Measurements from ENCODE around the gene PALLD.
A peak's percentile ranks its signal among the peaks of the same experiment; 100 is the strongest.

The PALLD gene

DNA sequence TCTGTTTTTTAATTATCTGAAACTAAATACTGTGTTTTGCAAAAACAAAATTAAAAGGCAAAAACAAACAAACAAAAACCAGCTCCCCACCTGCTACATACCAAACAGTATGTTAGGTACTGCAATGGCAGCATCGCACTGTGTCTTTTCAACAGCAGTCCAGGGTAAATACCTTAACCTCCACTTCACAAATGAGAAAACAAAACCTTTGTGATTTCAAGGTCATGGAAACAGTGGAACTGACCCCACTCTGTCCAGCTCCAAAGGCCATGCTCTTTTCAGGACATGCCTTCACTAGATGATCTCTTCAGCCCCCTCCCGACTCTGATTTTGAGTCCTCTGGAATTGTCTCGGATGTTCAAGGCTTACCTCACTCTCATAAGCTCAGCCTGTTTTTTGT, 329.8 kb downstream of the PALLD start:
- no peak for DNase-seq (ENCODE audit: low read depth in 2 of 2)

DNA sequence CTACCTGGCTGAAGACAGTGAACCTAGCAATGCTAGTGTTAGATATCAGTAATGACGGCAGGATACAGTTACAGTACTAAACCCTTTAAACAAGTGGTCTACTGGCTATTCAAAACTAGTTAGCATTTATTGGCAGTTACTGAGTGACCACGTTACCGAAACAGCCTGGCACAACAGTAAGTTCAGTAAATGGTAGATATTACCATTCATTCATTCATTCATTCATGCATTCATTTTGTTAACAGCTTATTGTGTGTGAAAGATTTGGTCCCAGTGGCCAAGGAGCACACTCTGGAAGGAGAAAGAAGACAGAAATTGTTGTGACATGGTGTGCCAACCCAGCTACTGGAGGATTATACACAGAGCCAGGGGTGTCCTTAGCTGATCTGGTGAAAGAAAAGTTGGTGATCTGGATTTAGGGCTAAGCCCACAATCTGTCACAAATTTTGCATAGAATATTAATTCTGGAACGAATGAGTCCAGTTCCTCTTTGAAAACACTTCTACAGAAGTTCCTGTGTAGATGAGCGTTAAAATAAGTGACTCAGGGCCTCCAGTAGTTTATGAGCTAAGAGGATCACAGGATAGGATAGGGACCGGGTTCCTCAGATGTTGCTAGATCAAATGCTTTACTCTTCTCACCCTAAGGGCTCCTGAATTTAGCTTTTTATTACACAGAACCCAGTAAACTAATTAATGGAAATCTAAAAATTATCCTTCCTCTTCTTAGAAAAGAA, 334.1 kb downstream of the PALLD start:
- DNase-seq (ENCODE audit: low read depth in 2 of 2) = no peak

DNA sequence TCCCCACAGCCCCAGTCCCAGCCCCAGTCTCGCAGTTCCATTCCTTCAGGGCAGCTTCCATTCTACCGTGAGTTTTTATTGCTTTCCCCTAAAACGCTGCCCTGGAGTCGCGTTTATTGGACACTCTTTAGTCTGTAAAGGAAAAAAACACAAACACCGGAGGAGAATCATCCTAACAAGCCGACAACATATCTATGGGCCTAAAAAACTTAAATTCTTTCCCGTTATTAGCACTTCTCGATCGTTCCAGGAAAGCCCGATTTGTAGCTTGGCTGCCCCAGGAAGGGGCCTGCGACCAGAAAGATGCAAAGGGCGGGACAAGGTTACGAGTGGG, 334.7 kb downstream of the PALLD start:
- DNase-seq (ENCODE audit: low read depth in 2 of 2) = no peak

DNA sequence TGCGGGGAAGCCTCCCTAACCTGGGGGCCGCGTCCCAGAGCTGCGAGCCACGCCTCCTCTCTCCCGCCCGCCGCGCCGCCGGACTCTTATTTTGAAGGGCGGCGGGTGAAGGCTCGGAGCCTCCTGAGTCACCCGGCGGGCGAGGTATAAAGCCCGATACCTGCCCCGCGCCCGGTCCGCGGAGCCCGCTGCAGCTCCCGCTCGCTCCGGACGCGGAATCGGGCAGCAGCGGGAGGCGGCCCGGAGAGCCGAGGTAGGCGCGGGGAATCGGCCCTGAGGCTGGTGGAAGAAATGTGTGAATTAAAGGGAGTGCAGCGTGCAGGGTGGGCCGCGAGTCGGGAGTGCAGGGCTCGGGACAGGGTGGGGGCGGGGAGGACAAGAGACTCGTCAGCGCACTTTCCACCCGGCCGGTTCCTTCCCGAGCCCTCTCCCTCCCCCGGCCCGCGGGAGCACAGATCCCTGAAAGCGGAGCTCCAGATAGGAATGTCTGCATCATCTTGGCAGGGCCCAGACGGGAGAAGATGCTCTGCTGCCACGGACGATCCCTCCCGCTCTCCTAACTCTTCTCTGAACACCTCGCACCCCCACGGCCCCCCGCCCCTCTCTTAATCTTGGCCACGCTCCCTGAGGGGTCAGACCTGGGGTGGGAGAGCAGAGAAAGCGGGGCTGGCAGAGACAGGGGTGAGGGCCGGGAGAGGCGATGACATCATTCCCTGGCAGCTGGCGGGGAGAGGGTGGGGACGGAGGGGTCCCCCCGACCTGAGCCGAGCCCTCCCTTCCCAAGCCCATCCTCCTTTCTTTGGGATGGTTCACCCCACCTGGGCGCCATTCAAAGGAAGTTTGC, 335.3 kb downstream of the PALLD start:
- DNase-seq (ENCODE audit: low read depth in 2 of 2) = peak; percentile 6 to 16

DNA sequence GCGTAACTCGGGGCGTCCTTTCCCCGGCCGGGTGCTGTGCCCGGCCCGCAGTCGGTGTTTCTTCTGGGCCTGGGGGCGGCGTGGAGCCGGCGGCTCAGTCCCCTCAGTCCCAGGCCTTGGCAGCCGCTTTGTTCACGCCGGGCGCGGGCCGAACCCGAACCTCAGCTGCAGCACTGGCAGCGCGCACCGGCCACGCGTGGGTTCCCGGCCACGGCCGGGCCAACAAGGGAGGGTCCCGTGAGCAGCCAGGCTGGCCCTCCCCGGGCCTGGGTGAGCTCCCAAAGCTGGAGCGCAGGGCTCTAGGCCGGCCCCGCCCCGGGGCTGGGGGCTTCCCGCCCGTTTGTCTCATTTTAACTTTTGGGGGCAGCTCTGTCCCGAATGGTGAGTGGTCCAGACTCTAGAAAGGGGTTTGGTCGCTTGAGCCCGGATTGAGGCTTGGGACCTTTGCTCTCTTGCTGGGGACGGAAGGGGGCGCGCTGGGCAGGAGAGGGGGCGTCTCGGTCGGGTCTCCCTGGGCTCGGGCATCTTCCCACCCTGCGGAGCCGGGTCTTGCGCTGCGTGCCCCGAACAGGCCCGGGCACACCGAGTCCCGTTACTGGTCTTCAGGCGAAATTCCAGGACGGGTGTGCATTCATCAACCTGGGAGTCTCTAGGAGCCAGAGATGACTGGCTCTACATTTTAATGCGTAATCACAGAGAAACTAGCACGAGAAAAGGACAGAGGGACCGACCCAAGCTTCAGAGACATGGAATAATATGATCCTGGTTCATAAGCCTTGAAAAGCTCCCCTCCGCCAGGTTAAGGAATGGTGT, 336.1 kb downstream of the PALLD start:
- no peak for DNase-seq (ENCODE audit: low read depth in 2 of 2)

DNA sequence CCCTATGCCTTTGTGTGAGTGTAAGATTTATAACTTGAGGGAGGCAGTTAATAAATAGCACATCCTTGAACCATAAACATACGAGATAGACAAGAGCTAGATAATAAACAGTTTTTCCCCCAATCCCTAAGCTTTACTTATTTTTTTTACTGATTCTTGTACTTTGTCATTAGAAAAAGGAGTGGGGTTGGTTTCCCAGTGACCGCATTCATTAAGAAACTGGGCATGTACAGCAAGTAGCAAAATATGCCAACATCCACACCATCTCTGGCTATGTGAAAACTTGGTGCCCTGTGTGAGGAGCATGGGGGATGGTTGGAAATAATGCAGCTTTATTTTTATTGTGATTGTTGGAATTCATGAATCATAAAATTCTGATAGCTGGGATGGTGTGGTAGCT, 337.0 kb downstream of the PALLD start:
- DNase-seq (ENCODE audit: low read depth in 2 of 2) = no peak

DNA sequence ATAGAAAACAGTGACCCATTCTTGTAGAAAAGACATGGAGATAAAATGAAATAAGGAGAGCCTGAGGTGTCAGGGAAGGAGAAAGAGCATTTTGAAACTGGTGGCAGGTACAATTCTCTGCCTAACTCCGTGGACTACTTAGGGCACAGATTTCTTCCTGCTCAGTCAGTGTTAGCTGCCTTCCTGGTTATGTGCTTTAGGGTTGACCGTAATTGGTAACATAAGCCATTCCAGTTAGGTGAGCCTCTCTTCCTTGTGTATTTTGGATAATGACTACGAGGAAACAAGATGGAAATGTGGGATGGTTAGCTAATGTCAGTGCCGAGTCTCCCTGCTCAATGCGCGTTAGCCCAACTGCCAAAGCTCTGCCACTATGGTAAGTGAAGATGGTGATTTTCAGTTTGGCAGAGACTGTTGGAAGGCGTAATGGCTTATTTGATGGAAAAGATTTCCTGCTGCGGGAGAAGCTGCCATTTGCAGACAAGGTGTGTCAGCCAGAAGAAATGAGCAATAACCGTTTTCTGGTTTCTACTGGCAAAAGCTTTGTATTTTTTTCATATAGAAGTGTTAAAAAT, 339.1 kb downstream of the PALLD start:
- DNase-seq (ENCODE audit: low read depth in 2 of 2) = no peak

DNA sequence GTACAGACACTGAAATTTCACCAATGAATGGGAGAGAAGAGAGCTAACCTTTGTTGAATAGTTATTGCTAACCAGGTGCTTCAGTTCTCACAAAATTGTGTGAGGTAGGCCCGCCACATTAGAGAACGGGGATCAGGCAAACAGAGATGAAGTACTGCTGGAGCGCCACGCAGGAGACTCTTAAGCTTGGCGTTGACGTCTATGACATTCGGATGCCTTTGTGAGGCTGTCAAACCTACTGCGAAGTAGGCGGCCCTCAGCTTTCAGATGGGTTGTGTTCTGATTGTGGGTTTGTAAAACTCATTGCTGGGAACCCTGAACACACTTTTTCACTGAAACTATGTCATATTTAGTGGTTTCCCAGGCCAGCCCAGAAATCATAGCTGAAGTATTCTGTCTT, 339.6 kb downstream of the PALLD start:
- DNase-seq (ENCODE audit: low read depth in 2 of 2) = no peak

DNA sequence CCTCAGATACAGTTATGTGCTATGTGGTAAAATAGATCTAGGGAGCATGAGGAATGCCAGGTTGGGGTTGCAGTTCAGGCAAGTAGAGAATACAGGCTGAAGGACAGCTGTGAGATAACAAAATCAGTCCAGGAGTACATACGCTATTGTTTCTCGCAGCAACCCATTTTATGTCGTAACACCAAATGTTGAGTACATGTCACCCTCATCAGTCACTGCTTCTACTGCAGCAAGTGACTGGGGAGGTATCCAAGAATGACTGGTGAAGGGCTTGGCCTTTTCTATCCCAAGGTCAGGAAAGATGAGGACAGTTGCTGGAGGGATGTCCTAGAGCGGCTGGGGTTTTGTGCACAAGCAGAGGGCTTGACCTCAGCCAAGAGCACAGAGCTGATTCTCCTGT, 341.1 kb downstream of the PALLD start:
- no peak for DNase-seq (ENCODE audit: low read depth in 2 of 2)

DNA sequence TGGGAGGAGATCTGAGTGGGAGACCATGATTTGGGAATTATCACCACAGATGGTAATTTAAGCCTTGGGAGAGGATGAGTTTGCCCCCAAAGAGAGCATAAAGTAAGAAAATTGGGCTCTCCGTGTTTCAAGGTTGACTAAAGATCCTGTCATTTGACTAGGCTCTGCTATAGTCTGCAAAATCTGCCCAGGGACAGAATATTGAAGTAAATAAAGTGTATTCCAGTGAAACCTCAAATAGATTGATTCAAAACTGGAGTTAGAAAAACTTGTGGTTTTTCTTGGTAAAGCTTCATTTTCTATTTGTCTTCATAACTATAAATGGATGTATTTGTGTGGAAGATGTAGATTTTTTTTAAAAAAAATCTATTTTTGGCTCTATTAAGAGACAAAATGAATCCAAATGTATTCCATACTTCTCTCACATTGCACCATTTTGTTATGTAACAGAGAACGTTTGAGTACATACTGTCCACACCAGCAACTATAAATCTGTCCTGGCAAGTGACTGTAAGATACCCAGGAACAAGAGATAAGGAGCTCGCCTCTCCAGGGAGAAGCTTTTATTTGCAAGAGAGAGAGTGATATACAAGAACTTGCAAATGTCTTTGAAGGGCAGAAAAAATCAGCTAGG, 343.0 kb downstream of the PALLD start:
- DNase-seq (ENCODE audit: low read depth in 2 of 2) = no peak

DNA sequence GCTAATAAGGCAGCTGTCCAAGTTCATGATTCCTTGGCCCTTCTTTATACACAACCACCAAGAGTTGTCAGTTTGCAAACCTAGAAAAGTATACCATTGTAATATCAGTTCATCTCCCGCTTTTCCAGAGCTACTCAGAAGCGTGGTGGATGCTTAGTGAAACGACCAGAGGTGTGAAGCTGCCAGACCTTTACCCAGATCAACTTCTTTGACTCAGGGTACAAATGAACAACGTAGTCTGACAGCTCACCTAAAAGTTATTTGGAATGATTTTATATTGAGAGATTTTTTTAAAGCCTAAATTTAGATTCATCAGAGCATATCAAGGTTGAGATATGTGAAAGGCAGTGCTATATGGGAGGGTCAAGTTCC, 343.5 kb downstream of the PALLD start:
- no peak for DNase-seq (ENCODE audit: low read depth in 2 of 2)

DNA sequence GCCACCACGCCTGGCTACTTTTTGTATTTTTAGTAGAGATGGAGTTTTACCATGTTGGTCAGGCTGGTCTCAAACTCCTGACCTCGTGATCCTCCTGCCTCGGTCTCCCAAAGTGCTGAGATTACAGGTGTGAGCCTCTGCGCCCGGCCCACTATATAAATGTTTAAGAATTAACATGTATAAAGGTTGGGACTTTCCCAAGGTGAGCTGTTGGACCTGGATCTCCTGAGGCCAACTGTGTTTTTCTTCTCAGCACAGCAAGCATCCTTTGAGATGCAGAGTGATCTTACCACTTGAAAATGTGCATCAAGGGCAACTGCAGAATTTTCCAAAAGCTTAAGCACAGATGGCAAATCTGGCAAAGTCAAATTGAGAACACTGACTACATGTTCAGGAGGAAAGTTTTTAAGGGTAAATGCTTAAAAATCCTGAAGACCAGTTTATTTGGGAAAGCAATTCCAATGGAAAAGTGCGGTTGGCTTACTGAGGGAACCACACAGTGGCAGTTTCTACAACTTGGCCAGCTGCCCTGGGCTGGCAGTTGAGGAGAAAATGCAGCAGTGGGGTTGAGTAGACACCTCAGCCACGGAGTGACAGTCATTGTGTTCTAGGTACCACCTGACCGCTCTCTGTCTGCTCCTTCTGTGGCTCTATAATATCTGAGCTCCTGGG, 344.3 kb downstream of the PALLD start:
- DNase-seq (ENCODE audit: low read depth in 2 of 2) = no peak

DNA sequence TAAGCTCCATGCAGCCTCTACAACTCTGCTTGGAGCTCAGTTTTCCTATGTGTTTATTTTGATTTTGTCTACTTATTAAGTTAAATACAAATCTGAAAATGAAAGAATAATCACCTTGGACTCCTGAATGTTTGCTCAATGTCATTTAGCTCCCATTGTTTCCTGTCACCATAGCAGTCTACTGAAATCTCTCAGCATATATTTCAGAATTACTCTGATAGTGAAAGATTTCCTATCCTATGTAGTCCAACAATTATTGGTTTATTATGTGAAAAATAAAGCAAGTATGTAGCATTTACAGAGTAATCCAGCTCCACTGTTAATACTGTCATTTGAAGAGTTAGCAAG, 344.8 kb downstream of the PALLD start:
- no peak for DNase-seq (ENCODE audit: low read depth in 2 of 2)

DNA sequence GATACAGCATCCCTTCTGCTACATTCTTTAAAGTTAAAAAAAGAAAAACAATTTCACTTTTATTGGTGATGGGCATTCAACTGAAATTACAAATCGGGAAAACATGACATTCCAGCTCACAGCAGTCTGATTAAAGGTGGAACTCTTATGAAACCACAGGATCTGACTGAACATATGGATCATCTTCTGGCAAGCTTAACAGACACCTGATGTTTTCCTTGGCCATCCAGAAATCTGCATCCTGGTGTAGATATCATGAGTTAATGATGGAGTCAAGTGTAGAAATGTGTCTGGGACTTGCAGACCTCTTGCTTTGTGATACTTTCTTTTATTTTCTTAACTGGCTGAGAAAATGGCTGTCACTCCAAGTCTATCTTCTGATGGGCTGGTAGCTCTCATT, 345.3 kb downstream of the PALLD start:
- no peak for DNase-seq (ENCODE audit: low read depth in 2 of 2)

DNA sequence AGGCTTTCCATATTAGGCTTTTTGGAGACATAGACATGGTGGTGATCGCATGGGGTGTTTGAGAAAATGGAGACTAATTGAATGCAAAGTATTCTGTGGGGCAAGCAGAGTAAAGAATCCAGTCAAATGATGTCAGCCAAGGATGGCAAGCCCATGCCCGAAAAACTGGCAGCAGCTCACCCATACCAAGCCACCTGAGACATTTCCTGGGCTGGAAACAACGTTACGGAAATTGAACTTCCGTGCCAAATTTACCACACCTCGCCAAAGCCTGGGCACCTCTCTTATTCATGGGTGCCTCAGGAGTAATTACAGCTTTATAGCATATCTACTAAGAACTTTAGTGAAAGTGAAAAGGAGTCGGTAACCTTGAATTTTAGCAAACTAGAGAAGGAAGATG, 346.8 kb downstream of the PALLD start:
- no peak for DNase-seq (ENCODE audit: low read depth in 2 of 2)

DNA sequence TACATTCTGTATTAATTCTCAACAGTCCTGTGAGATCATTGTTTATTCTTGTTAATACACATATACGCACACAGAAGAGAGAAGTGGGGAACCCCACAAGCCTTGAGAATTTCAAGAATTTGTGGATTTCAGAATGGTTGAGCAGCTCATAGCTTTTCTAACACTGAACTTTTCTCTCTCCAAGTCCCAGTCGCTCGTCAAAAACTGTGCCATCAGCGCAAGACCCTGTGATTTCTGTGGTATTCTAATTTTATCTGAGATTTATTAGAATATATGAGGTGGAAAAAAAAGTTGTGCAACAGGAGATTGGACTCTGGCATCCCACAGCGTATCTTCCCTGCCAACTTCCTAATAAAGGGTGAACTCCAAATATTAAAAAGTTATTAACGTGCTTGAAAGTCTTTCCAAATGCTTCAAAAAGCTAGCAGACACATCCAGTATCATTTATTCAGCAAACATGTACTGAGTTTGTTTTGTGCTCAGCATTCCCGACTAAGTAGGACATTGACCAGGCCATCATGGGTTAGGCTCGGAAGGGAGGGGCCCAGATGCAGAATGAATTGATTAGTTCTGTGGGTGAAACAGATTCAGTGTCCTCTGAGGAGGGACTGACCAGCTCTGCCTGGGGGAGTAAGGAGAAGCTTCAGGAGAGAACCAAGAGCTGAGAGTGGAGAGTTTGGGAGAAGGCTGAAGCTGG, 347.6 kb downstream of the PALLD start:
- no peak for DNase-seq (ENCODE audit: low read depth in 2 of 2)

DNA sequence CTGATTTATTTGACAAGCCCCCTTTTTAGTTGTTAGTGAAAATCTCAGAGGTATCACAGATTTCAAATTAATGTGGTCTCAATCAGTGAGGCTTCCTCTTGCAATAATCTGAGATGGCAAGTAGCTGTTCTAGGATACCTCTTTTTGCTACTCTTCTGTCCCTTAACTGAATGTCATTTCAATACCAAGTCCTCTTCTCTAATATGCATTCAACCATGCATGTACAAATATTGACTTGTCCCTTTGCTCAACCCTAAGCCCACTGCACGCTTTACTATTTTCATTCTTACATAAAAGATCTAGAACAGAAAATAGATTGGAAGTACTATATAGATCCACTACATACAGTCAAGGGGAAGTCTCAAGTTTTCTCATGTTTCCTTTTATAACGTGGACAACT, 349.0 kb downstream of the PALLD start:
- no peak for DNase-seq (ENCODE audit: low read depth in 2 of 2)

DNA sequence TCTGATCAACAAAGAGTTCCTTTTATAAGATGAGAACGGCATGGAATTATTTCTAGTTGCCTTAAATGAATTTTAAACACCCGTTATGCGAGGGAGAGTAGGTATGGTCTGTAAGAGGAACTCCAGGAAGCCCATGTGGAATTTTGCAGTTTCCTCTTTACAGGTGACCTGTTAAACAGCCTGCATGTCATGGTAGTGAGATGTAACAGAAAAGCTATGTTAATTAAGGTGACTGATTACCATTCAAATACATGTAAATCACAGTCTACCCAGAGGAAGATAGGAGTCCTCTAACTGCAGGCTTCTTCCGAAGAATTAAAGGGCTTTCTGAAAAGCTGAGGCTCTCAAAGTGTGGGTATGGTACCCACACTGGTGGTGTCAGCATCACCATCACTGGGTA, 349.6 kb downstream of the PALLD start:
- no peak for DNase-seq (ENCODE audit: low read depth in 2 of 2)

DNA sequence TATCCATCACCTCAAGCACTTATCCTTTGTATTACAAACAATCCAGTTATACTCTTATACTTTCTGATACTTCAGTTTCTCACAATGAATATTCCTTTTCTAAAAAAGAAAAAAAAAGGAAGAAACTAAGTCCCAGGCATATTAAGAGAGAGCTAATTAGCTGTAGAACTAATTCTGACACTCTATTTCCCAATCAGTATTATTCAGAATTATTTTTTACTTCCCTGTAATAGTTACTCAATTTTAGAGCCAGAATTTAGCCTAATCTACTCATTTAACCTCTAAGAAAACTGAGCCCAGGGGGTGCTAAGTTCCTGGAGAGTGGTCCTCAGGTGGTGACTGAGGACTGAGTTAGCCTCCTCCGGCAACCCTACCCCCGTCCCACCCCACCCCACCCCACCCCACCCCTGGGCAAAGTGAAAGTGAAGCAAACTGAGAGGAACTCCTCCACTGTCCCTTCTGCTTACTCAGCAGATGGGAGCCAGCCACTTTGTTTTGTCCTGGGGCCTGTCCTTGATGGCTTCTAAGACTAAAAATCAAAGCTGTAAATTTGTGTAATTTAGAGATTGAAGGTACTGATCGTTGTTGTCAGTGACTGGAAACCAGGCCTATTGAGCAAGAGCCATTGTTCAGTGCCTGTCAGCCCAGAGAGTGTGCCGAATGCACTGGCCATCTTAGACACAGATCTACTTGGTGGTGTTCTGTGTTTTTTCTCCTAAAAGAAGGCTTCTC, 351.1 kb downstream of the PALLD start:
- DNase-seq (ENCODE audit: low read depth in 2 of 2) = no peak

DNA sequence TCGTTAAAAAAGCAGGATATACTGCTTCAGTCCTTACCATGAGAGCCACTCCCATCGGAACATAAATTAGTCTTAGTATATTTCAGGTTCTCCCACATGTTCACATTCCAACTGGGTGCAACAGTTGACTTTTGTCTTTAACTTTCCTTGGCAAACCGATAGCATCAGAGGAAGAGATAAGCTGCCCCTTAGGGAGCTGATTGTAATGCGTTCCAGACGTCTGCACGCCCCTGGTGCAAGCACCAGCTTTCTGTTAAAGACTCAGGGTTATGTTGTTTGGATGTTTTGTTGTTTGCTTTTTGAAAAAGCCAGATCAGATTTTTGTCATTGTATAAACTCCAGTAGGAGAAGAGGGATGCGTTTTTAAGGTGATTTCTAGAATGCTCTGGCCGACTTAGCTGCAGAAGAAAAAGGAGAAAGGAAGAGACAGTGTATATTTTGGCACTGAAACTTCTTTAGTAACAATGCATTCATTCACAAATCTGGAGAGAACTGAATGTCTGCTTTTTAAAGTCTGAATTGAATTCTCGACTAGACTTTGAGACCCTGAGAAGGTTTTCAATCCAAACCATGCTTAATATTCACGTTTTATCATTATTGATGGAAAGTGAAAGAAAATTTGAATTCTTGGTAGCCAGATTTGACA, 352.3 kb downstream of the PALLD start:
- no peak for DNase-seq (ENCODE audit: low read depth in 2 of 2)
